Measurements from ENCODE around the gene ACTN4. TPM values are rescaled to one million over a fixed set of nuclear protein-coding genes. Genes with fewer than 3 reads are reported as not detected.

Gene ACTN4
- total and polyA plus RNA-seq, 2 experiments from 2014 or later: 68.9 to 427 TPM

GRCh38 chr19:38733493-38734175, 86.2 kb downstream of the ACTN4 start (continued):
- no peak for TF ChIP-seq CREB1 (CRISPR knock-in tag; IDR thresholded peaks at IDR 0.05; ENCODE audit: low read depth)

DNA sequence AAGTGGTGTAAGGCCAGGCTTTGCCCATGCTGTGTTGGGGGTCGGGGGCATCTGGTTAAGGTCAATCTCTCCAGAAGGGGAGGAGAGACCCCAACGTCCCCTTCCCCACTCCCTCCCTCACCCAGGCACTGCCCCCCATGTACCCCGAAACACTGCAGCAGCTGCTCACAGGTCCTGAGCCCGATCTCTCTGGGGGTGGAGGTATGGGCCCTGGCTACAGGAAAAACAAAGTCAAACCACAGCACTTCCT, 86.7 kb downstream of the ACTN4 start:
- no peak overlapping the region for H3K27ac Mint-ChIP-seq

More for the DNA sequence above, 86.7 kb downstream of the ACTN4 start:
- Mint-ChIP-seq H3K4me3 (peak overlapping the region; percentile 27; the same call in 1 of the 3 replicates), H3K4me1 (peaks cover 25% of the 10 kb centered on the region), H3K36me3 (ENCODE audit: low read depth) (peaks cover 32% of the 10 kb centered on the region), H3K9me3 (no peaks in the 10 kb centered on the region; the same call in 2 of the 3 replicates), H3K27me3 (ENCODE audit: insufficient read depth, low read depth, poor library complexity) (peaks cover 47% of the 10 kb centered on the region)
- no peak overlapping the region for H3K27ac ChIP-seq (ENCODE audit: low read depth)
- peaks cover 6% of the 10 kb centered on the region for H4K20me1 ChIP-seq (replicated peaks; ENCODE audit: insufficient read depth)
- H3K4me1 ChIP-seq (ENCODE audit: insufficient read depth): peaks cover 13% of the 10 kb centered on the region
- no peaks in the 10 kb centered on the region for H3K79me2 ChIP-seq (replicated peaks; ENCODE audit: insufficient read depth)
- TF ChIP-seq NANOG (IDR thresholded peaks at IDR 0.05; ENCODE audit: borderline replicate concordance) (no peak), JUNB (IDR thresholded peaks at IDR 0.05; ENCODE audit: unreplicated experiment) (no peak), CREB1 (CRISPR knock-in tag; IDR thresholded peaks at IDR 0.05; ENCODE audit: low read depth) (no peak), ZNF114 (CRISPR knock-in tag; IDR thresholded peaks at IDR 0.05) (no peak), POLR2AphosphoS5 (IDR thresholded peaks at IDR 0.05; ENCODE audit: low read depth) (no peak), STAT1 (IDR thresholded peaks at IDR 0.05; ENCODE audit: unreplicated experiment) (no peak), ZNF331 (CRISPR knock-in tag; IDR thresholded peaks at IDR 0.05; ENCODE audit: low read depth) (no peak), ETS1 (IDR thresholded peaks at IDR 0.05) (no peak), EZH2 (IDR thresholded peaks at IDR 0.05; ENCODE audit: low read depth, unreplicated experiment) (no peak), EZH2phosphoT487 (IDR thresholded peaks at IDR 0.05; ENCODE audit: unreplicated experiment) (no peak)
- TF ChIP-seq, protein P1, sequence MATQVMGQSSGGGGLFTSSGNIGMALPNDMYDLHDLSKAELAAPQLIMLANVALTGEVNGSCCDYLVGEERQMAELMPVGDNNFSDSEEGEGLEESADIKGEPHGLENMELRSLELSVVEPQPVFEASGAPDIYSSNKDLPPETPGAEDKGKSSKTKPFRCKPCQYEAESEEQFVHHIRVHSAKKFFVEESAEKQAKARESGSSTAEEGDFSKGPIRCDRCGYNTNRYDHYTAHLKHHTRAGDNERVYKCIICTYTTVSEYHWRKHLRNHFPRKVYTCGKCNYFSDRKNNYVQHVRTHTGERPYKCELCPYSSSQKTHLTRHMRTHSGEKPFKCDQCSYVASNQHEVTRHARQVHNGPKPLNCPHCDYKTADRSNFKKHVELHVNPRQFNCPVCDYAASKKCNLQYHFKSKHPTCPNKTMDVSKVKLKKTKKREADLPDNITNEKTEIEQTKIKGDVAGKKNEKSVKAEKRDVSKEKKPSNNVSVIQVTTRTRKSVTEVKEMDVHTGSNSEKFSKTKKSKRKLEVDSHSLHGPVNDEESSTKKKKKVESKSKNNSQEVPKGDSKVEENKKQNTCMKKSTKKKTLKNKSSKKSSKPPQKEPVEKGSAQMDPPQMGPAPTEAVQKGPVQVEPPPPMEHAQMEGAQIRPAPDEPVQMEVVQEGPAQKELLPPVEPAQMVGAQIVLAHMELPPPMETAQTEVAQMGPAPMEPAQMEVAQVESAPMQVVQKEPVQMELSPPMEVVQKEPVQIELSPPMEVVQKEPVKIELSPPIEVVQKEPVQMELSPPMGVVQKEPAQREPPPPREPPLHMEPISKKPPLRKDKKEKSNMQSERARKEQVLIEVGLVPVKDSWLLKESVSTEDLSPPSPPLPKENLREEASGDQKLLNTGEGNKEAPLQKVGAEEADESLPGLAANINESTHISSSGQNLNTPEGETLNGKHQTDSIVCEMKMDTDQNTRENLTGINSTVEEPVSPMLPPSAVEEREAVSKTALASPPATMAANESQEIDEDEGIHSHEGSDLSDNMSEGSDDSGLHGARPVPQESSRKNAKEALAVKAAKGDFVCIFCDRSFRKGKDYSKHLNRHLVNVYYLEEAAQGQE (IDR thresholded peaks at IDR 0.05; ENCODE audit: unreplicated experiment): no peak
- TF ChIP-seq, protein P2, sequence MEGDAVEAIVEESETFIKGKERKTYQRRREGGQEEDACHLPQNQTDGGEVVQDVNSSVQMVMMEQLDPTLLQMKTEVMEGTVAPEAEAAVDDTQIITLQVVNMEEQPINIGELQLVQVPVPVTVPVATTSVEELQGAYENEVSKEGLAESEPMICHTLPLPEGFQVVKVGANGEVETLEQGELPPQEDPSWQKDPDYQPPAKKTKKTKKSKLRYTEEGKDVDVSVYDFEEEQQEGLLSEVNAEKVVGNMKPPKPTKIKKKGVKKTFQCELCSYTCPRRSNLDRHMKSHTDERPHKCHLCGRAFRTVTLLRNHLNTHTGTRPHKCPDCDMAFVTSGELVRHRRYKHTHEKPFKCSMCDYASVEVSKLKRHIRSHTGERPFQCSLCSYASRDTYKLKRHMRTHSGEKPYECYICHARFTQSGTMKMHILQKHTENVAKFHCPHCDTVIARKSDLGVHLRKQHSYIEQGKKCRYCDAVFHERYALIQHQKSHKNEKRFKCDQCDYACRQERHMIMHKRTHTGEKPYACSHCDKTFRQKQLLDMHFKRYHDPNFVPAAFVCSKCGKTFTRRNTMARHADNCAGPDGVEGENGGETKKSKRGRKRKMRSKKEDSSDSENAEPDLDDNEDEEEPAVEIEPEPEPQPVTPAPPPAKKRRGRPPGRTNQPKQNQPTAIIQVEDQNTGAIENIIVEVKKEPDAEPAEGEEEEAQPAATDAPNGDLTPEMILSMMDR (conservative IDR thresholded peaks at IDR 0.05; ENCODE audit: low read depth in 2 of 2): no peak
- TF ChIP-seq, protein P3, sequence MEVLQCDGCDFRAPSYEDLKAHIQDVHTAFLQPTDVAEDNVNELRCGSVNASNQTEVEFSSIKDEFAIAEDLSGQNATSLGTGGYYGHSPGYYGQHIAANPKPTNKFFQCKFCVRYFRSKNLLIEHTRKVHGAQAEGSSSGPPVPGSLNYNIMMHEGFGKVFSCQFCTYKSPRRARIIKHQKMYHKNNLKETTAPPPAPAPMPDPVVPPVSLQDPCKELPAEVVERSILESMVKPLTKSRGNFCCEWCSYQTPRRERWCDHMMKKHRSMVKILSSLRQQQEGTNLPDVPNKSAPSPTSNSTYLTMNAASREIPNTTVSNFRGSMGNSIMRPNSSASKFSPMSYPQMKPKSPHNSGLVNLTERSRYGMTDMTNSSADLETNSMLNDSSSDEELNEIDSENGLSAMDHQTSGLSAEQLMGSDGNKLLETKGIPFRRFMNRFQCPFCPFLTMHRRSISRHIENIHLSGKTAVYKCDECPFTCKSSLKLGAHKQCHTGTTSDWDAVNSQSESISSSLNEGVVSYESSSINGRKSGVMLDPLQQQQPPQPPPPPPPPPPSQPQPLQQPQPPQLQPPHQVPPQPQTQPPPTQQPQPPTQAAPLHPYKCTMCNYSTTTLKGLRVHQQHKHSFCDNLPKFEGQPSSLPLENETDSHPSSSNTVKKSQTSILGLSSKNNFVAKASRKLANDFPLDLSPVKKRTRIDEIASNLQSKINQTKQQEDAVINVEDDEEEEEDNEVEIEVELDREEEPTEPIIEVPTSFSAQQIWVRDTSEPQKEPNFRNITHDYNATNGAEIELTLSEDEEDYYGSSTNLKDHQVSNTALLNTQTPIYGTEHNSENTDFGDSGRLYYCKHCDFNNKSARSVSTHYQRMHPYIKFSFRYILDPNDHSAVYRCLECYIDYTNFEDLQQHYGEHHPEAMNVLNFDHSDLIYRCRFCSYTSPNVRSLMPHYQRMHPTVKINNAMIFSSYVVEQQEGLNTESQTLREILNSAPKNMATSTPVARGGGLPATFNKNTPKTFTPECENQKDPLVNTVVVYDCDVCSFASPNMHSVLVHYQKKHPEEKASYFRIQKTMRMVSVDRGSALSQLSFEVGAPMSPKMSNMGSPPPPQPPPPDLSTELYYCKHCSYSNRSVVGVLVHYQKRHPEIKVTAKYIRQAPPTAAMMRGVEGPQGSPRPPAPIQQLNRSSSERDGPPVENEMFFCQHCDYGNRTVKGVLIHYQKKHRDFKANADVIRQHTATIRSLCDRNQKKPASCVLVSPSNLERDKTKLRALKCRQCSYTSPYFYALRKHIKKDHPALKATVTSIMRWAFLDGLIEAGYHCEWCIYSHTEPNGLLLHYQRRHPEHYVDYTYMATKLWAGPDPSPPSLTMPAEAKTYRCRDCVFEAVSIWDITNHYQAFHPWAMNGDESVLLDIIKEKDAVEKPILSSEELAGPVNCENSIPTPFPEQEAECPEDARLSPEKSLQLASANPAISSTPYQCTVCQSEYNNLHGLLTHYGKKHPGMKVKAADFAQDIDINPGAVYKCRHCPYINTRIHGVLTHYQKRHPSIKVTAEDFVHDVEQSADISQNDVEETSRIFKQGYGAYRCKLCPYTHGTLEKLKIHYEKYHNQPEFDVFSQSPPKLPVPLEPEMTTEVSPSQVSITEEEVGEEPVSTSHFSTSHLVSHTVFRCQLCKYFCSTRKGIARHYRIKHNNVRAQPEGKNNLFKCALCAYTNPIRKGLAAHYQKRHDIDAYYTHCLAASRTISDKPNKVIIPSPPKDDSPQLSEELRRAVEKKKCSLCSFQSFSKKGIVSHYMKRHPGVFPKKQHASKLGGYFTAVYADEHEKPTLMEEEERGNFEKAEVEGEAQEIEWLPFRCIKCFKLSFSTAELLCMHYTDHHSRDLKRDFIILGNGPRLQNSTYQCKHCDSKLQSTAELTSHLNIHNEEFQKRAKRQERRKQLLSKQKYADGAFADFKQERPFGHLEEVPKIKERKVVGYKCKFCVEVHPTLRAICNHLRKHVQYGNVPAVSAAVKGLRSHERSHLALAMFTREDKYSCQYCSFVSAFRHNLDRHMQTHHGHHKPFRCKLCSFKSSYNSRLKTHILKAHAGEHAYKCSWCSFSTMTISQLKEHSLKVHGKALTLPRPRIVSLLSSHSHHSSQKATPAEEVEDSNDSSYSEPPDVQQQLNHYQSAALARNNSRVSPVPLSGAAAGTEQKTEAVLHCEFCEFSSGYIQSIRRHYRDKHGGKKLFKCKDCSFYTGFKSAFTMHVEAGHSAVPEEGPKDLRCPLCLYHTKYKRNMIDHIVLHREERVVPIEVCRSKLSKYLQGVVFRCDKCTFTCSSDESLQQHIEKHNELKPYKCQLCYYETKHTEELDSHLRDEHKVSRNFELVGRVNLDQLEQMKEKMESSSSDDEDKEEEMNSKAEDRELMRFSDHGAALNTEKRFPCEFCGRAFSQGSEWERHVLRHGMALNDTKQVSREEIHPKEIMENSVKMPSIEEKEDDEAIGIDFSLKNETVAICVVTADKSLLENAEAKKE (CRISPR knock-in tag; IDR thresholded peaks at IDR 0.05): no peak
- H3K4me2 ChIP-seq: peak overlapping the region; percentile 84; the same call in 1 of the 2 replicates
- DNase-seq (ENCODE audit: low spot score) (no peak), ATAC-seq (no peak)
- no peaks in the 10 kb centered on the region for H3K9me2 ChIP-seq (ENCODE audit: insufficient read depth)
- no peak overlapping the region for H2AFZ ChIP-seq
- peak overlapping the region; percentile 69; the same call in 1 of the 2 replicates for H3K4me3 ChIP-seq
- peaks cover 10% of the 10 kb centered on the region for H3K27me3 ChIP-seq (ENCODE audit: insufficient read depth)
- peaks cover 13% of the 10 kb centered on the region; the same call in 1 of the 2 replicates for H3F3A ChIP-seq (replicated peaks; ENCODE audit: low read depth)
- H3K36me3 ChIP-seq (ENCODE audit: insufficient read depth): peaks cover 6% of the 10 kb centered on the region

Measured in GM23338 (cell line).